ENCODE data around the gene SUN1.
"Not testable (repeated sequence)": the region's sequence is repeated elsewhere in the genome, so short reads cannot be mapped to it uniquely, and the experiment has no call there.

The SUN1 gene

GRCh38 chr7:832167-832967 is at the start of gene SUN1:
SUN1 (plus strand) TSS chr7:832476; CDS start chr7:832525, 49 bp downstream.
- DNase-seq, result peak; percentile 79

DNA sequence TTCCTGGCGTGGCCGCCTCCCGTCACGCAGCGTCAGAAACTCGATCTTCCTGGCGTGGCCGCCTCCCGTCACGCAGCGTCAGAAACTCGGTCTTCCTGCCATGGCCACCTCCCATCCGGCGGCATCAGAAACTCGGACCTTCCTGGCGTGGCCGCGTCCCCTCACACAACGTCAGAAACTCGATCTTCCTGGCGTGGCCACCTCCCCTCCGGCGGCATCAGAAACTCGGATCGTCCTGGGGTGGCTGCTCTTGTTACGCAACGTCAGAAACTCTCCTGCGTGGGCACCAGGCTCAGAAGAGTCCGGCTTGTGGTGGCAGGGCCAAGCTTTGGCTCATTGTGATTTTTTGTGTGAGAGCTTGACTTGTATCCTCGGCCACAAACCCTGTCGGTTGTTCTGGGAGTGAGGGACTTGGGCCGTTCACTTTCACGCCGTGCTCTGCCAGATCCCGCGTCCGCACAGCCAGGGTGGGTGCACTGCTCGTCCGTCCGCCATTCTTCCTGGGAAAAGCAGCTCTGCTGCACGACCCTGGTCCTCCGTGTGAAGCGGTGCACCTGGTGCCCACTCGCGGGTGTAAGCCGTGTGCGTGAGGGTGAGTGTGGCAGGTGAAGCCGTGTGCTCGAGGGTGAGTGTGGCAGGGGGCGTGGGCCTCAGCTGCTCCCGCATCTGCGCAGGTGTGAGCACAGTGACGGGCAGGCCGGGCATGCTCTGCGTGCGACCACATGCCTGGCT is 49.4 kb upstream of the SUN1 start:
- no peak for DNase-seq

- no peak for DNase-seq
Measured at GRCh38 chr7:783556-784490, 48.5 kb upstream of the SUN1 start.

GRCh38 chr7:784971-785370 is 47.3 kb upstream of the SUN1 start:
- DNase-seq, result no peak

DNA sequence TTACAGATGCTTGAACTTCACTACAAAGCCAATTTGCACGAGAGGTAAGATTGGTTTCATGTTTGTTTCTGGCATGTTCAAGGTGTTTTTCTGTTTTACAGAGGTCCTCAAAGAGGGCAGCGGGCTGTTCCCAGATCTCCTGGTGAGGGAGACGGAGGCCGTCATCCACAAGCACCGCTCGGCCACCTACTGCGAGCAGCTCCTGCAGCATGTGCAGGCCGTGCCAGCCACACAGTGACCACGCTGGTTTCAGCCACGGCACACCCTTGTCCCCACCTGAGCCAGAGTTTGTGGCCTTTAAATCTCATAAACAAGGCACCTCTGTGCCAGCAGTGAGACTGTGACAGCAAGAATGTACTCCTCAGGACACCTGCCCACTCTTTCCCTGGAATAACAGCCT is 46.9 kb upstream of the SUN1 start:
- no peak for DNase-seq

GRCh38 chr7:786472-787255 is 45.6 kb upstream of the SUN1 start:
- DNase-seq, result peak; percentile 75

DNA sequence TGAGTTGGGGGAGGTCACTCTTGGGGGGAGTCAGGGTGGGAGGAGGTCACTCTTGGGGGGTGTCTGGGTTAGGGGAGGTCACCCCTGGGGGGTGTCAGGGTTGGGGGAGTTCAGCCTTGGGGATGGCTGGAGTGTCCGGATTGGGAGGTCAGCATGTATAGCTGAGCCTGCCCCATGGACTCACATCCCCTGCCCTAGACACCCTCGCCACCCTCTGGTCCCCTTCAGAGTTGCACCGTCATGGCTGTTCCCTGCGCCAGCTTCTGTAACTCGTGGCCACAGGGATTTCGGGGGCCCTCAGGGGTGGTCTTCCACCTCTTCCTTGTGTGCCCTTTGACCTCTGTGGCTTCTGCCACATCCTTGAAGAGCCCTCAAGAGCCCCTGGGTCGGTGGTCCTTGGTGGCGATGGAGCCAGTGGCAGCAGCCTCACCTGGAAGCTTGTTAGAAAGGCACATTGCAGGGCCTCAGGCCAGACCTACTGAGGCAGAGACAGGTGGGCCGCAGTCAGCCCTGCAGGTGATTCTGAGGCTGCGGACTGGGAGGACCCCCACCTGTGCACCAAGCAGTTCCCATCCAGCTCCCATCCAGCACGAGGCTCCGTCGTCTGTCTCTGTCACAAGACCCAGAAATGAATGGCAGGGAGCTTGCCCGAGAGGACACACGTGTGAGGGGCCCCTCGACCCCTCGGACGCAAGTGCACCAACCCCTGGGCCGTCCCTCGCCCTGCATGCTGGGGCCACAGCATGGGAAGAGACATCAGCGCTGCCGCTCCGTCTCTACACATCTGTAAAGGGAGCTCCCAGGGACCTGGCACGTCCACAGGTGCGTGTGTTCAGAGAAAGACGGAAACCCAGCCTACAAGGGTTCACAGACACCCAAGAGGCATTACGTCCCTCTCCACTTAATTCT is 44.7 kb upstream of the SUN1 start:
- no peak for DNase-seq

- DNase-seq, result no peak
Measured at GRCh38 chr7:791519-791918, 40.8 kb upstream of the SUN1 start.

DNA sequence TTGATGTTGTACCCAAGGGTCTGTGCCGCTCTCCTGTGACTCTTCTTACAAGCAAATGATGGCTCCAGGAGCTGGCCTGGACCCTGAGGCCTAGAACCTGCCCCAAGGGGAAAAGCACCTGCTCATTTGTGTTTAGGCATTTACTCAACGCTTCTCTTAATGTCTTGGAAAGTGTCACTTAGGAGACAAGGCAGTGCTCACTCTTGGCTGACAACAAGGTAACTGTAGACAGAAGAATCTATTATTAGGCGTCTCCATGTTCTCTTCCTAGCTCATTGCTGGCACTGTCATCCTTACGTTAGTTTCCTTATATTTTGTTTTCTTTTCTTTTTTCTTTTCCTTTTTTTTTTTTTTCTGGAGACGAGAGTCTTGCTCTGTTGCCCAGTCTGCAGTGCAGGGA is 38.1 kb upstream of the SUN1 start:
- no peak for DNase-seq

DNA sequence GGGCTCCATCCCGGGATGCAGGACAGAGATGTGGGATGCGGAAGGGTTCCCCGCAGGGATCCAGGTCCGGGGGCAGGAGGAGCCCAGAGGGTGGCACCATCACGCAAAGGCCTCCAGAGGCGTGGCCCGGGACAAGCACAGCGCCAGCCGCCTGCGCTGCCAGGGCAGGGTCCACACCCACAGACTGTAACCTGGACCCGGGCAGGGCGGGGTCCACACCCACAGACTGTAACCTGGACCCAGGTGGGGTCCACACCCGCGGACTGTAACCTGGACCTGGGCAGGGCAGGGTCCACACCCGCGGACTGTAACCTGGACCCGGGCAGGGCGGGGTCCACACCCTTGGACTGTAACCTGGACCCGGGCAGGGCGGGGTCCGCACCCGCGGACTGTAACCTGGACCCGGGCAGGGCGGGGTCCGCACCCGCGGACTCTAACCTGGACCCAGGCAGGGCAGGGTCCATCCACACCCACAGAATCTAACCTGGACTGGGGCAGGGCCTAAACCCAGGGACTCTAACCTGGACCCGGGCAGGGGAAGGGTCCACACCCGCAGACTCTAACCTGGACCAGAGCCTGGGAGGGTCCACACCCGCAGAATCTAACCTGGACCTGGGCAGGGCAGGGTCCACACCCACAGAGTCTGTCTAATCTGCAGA is 37.5 kb upstream of the SUN1 start:
- no peak for DNase-seq

GRCh38 chr7:796434-797169 is 35.7 kb upstream of the SUN1 start:
- not testable (repeated sequence) for DNase-seq

DNA sequence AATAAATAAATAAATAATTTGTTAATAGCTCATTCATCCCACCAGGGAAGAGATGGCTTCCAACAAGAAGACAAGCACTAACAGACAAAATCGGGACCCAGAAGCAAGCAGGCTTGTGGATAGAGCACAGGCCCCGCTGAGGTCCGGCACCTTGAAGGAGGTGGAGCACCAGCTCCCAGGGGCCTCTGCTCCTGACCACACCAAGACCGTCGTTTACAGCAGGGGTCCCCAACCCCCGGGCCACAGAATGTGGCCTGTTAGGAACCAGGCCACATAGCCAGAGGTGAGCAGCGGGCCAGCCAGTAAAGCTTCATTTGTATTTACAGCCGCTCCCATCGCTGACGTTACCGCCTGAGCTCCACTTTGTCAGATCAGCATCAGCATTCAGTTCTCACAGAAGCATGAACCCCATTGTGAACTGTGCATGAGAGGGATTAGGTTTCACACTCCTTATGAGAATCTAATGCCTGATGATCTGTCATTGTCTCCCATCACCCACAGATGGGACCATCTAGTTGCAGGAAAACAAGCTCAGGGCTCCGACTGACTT is 33.3 kb upstream of the SUN1 start:
- no peak for DNase-seq

DNA sequence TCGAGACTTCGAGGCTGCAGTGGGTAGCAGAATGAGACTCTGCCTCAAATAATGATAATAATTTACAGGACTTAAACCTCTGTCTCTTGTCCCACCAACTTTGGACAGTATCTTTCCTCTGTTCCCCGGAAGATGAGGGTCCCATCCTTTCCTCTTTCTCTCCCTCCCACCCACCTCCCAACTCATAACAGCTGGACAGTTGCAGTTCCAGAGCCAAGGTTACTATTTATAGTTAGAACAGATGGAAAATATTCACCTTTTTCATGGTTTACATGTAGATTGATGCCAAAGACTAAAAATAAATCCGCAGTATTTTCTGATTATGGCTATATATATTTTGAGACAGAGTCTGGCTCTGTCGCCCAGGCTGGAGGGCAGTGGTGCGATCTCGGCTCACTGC is 31.6 kb upstream of the SUN1 start:
- no peak for DNase-seq

DNA sequence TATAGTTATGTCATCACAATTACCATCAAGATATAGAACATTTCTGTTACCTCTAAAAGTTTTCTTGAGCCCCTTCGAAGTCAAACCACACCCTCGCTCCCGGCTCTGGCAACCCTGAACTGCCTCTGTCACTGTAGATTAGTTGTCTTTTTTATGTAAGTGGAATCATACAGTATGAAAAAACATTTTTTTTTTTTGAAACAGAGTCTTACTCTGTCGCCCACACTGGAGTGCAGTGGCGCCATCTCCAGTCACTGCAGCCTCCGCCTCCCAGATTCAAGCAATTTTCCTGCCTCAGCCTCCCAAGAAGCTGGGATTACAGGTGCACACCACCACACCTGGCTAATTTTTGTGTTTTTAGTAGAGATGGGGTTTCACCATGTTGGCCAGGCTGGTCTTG is 30.9 kb upstream of the SUN1 start:
- not testable (repeated sequence) for DNase-seq

DNA sequence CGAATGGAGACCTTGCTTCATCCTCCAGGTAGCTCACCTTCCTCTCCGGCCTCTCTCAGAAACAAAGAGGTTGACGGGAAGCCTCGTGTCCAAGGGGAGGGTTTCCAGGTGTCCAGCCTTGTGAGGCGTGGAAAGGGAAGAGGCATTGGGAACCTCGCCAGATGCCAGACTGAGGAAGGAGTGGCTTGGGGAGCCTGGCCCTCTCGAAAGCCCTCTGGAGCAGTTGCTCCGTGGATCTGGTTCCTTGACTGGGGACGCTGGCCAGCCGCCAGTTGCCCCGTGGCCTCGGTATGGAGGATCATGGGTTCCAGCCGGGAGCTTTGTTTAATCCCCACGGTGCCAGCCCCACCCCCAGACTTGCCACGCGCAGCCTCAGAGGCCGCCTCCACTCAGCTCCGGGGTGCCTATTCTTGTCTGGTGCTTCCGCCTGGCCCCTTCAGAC is 30.3 kb upstream of the SUN1 start:
- no peak for DNase-seq

GRCh38 chr7:802500-803242 is 29.6 kb upstream of the SUN1 start:
- no peak for DNase-seq

GRCh38 chr7:803243-803635 is 29.0 kb upstream of the SUN1 start:
- DNase-seq, result no peak

DNA sequence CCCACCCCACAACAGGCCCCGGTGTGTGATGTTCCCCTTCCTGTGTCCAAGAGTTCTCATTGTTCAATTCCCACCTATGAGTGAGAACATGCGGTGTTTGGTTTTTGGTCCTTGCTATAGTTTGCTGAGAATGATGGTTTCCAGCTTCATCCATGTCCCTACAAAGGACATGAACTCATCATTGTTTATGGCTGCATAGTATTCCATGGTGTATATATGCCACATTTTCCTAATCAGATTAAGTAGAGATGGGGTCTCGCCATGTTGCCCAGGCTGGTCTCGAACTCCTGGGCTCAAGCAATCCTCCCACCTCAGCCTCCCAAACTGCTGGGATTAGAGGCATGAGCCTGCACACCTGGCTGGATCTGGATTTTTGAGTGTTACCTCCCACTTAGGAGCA is 28.5 kb upstream of the SUN1 start:
- DNase-seq, result not testable (repeated sequence)

- DNase-seq, result no peak
Measured at GRCh38 chr7:805261-805660, 27.0 kb upstream of the SUN1 start.
